Measurements from ENCODE around the gene TUBB2A. TPM values are rescaled to one million over a fixed set of nuclear protein-coding genes. Genes with fewer than 3 reads are reported as not detected.

TUBB2A gene
- total RNA-seq, 1 donor from 2014 or later = 37.1 TPM

- no peak overlapping the region for H3K4me3 Mint-ChIP-seq (ENCODE audit: low read depth)
- H3K36me3 Mint-ChIP-seq (ENCODE audit: insufficient read depth) = peaks cover 17% of the 10 kb centered on the region
- TF ChIP-seq, protein P1, sequence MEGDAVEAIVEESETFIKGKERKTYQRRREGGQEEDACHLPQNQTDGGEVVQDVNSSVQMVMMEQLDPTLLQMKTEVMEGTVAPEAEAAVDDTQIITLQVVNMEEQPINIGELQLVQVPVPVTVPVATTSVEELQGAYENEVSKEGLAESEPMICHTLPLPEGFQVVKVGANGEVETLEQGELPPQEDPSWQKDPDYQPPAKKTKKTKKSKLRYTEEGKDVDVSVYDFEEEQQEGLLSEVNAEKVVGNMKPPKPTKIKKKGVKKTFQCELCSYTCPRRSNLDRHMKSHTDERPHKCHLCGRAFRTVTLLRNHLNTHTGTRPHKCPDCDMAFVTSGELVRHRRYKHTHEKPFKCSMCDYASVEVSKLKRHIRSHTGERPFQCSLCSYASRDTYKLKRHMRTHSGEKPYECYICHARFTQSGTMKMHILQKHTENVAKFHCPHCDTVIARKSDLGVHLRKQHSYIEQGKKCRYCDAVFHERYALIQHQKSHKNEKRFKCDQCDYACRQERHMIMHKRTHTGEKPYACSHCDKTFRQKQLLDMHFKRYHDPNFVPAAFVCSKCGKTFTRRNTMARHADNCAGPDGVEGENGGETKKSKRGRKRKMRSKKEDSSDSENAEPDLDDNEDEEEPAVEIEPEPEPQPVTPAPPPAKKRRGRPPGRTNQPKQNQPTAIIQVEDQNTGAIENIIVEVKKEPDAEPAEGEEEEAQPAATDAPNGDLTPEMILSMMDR (IDR thresholded peaks at IDR 0.05; ENCODE audit: unreplicated experiment) = no peak
- H3K4me1 Mint-ChIP-seq (ENCODE audit: low read depth) = peaks cover 9% of the 10 kb centered on the region
- no peaks in the 10 kb centered on the region for H3K27me3 Mint-ChIP-seq
- H3K9me3 Mint-ChIP-seq (ENCODE audit: low read depth) = no peaks in the 10 kb centered on the region
- DNase-seq (ENCODE audit: low spot score, unreplicated experiment) = no peak
- no peak overlapping the region for H3K27ac Mint-ChIP-seq
Measured at GRCh38 chr6:3124667-3125066, 32.7 kb downstream of the TUBB2A start.

DNA sequence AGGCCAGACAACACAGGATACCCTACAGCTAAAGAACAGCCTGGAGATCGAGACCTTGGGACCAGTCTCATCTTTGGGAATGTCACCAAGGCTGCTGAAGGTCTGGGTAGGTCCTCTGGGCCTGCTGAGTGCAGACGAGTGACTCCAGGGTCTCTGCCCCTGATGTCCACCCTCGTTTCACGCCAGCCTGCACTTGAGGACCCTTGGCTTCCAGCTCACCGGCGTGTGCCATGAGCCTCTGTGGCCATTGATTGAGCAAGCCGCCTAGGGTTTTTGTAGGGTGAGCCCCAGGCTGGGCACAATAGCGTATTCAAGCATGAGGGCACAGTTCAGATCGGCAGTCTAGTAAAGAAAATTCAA, 34.5 kb downstream of the TUBB2A start:
- peaks cover 15% of the 10 kb centered on the region for H3K4me1 Mint-ChIP-seq (ENCODE audit: low read depth)

DNA sequence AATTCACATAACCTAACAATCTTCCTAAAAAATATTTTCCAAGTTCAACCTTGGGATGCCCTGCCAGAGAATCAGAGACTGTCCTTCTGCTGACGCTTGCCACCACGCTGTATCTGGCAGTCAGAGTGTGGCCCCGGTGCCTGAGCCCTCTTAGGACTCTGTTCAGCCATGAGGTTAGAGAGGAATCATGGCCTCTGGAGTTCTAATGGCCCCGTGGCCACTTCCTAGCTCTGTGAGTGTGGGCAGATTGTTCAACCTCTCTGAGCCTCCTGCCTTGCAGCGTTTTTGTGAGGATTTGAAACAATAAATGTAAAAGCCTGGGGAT, 36.6 kb downstream of the TUBB2A start:
- Mint-ChIP-seq H3K4me1 (ENCODE audit: low read depth) (peaks cover 20% of the 10 kb centered on the region), H3K27me3 (no peaks in the 10 kb centered on the region), H3K4me3 (ENCODE audit: low read depth) (no peak overlapping the region), H3K27ac (peak overlapping the region; percentile 34), H3K36me3 (ENCODE audit: insufficient read depth) (no peaks in the 10 kb centered on the region), H3K9me3 (ENCODE audit: low read depth) (no peaks in the 10 kb centered on the region)
- TF ChIP-seq, protein P1 (IDR thresholded peaks at IDR 0.05; ENCODE audit: unreplicated experiment) = no peak
- no peak for DNase-seq (ENCODE audit: low spot score, unreplicated experiment)

More for the DNA sequence above, 34.5 kb downstream of the TUBB2A start:
- TF ChIP-seq, protein P1 (IDR thresholded peaks at IDR 0.05; ENCODE audit: unreplicated experiment) = no peak
- Mint-ChIP-seq H3K27ac (no peak overlapping the region), H3K27me3 (no peaks in the 10 kb centered on the region), H3K36me3 (ENCODE audit: insufficient read depth) (peaks cover 4% of the 10 kb centered on the region), H3K4me3 (ENCODE audit: low read depth) (no peak overlapping the region), H3K9me3 (ENCODE audit: low read depth) (no peaks in the 10 kb centered on the region)
- no peak for DNase-seq (ENCODE audit: low spot score, unreplicated experiment)

GRCh38 chr6:3119040-3119723, 38.2 kb downstream of the TUBB2A start:
- TF ChIP-seq, protein P1 (IDR thresholded peaks at IDR 0.05; ENCODE audit: unreplicated experiment) = no peak
- Mint-ChIP-seq H3K9me3 (ENCODE audit: low read depth) (no peaks in the 10 kb centered on the region), H3K4me3 (ENCODE audit: low read depth) (peak overlapping the region; percentile 76), H3K4me1 (ENCODE audit: low read depth) (peaks cover 20% of the 10 kb centered on the region), H3K27ac (peak overlapping the region; percentile 81), H3K36me3 (ENCODE audit: insufficient read depth) (no peaks in the 10 kb centered on the region), H3K27me3 (no peaks in the 10 kb centered on the region)
- no peak for DNase-seq (ENCODE audit: low spot score, unreplicated experiment)

DNA sequence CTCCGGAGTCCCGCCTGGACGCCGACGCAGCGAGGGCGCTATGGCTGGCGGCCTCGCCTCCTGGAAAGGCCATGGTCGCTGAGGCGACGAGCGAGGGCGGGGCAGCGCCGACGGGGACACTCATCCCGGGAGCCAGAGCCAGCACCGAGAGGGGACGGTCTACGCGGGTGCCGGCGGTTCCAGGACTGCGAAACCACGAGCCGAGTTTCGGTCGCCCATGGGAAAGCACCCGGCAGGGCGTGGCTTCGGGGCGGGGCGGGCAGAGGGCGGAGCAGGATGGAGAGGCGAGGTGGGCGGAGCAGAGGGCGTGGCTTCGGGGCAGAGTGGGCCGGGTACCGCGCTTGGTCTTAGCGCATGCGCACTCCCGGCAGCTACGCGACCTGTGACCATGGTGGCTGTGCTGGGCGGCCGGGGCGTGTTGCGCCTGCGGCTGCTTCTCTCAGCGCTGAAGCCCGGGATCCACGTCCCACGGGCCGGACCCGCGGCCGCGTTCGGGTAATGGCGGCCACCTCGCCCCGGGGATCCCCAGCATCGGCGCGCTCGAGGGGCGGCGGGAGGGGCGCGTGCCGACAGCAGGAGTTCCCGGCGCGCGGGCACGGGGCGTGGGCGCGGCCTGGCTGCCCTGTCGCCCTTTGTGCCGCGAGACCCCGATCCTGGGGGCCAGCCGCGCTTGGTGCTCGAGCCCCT, 38.8 kb downstream of the TUBB2A start, which contains the start of gene BPHL:
TSS of gene BPHL (plus strand) at position 359 of the 687 bp plus-strand sequence. CDS start at position 389, 30 bp downstream.
- peaks cover 18% of the 10 kb centered on the region for H3K4me1 Mint-ChIP-seq (ENCODE audit: low read depth)

More for the DNA sequence above, 38.8 kb downstream of the TUBB2A start, which contains the start of gene BPHL:
- no peaks in the 10 kb centered on the region for H3K27me3 Mint-ChIP-seq
- H3K36me3 Mint-ChIP-seq (ENCODE audit: insufficient read depth) = peaks cover under 1% of the 10 kb centered on the region
- H3K27ac Mint-ChIP-seq = peak within 1 kb of the TSS; percentile 97
- no peaks in the 10 kb centered on the region for H3K9me3 Mint-ChIP-seq (ENCODE audit: low read depth)
- peak within 1 kb of the TSS; percentile 76 for H3K4me3 Mint-ChIP-seq (ENCODE audit: low read depth)
- peak; percentile 98 for DNase-seq (ENCODE audit: low spot score, unreplicated experiment)
- TF ChIP-seq, protein P1 (IDR thresholded peaks at IDR 0.05; ENCODE audit: unreplicated experiment) = no peak

Measured in progenitor cell of endocrine pancreas (in vitro differentiated cells).